ENCODE data around the gene EPB41.

Gene EPB41

DNA sequence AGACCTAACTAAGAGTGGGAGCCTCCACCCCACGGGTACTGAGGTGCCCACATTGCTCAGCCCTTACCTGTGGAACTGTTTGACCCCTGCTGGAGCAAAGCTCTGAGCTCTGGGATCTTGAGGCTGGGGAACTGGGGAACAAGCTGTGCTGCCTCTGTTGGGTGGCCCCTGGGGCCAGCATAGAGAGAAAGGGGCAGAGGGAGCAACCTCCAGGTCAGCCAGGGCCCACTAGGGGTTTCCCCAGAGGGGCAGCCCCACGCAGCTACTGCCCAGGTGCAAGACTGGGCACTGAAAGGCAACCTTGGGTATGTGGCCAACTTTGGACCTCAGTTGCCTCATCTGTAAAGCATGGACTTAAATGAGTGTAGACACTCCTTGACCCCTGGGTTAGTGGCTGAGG, 23.5 kb upstream of the EPB41 start:
- no peak for DNase-seq (ENCODE audit: low spot score)

DNA sequence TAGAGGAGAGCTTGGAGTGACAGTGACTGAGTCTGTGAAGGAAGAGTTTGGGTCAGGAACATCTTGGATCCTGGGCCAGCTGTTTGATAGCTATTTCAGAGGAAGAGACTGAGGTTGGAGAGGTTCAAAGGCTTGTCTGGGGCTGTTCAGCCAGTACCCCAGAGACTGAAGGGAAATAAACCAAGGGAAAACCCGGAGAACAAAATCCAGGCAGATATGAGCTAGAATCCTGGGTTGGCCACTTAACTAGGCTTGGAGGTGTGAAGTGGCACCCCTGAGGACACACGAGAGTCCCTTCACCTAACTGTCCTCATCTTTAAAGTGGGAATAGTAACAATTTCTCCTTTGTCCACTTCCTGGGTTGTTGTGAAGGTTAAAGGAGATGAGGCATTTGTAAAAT, 23.1 kb upstream of the EPB41 start:
- DNase-seq (ENCODE audit: low spot score): no peak

DNA sequence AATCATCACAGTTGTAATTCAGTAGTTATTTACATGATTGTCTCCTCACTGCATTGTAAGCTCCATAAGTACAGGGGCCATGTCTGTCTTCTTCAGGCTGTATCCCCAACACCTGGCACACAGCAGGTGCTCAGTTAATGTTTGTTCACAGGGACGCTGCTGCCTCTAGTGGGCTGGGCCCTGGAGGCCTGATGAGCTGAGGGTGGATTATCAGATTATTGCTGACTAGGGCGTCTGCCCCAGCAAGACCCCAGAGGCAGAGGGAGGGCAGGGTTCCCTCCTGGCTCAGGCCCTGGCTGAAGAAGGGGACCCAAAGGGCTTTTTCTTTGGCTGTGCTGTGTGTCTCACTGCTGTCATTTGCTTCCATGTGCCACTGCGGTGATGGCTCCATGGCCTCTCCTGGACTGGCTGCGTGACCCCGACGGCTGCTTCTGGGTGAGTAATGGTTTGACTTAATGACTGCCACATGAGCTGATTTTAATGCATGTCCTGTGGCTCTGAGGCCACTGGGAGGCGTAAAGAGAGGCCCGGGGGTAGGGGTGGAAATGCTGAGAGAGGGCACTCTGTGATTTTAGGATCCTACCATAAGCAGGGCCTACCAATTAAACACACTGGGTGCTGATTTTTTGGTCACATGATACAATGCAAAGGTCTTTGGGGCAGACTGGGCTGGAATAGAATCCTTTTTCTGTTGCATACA, 20.8 kb upstream of the EPB41 start:
- DNase-seq (ENCODE audit: low spot score): peak; percentile 24

DNA sequence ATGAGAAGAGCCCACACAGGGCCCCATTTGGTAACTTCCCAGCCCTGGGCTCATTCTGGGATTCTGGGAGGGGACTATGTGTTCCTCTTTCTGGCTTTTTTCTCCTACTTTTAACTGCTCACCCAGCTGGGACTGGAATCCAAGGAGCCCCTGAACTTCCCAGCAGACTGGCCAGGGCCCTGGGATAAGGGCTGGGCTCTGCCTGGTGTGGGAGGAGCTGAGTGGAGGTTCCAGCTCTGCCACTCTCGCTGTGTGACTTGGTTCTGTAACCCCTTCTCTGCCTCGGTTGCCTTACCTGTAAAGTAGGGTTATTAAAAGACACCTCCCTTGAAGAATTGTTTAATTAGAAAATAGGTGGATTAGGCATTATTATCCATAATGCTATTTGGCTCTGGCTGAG, 19.6 kb upstream of the EPB41 start:
- no peak for DNase-seq (ENCODE audit: low spot score)

DNA sequence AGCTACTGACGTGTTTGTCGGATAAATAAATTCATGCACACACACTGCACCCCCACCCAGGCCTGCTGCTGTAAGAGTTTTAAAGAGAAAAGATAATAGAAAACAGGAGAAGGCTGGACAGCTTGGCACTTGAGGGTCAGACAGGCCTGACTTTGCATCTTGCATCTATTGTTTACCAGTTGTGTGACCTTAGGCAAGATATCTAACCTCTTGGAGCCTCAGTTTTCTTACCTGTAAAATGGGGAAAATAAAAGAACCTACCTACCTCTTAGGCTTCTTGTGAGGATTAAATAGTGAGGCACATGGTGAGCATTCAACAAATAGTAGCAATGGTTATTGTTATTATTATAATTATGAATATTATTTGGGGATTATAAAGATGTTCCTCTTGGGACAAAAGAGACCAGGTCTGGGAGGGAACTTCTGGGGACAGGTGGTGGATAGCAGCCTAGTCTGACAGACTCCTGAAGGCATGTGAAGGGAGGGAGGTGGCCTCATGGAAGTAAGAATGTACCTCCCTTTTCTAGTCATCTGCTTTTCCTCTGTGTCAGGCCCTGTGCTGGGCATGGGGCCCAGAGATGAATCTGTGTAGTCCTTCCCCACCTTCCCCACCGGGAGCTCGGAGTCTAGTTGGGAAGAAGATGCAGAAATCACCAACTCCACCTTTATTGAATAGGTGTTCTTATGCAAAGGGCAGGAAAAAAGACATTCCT, 18.3 kb upstream of the EPB41 start:
- no peak for DNase-seq (ENCODE audit: low spot score)

DNA sequence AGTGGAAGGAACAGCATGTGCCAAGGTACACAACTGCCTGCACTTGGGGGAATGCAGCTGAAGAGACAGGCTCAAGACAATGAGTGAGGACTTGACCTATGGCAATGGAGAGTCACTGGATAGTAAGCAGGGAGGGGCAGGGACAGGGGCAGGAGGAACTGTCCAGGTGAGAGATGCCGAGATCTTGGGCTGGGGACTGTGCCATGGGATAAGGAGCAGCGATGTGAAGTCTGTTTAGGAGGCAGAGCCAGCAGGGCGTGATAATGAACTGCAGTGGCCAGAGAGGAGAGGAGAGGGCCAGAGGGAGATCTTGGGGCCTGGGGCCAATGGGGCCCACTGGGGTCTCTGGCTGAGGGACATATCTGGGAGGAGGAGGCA, 17.8 kb upstream of the EPB41 start:
- no peak for DNase-seq (ENCODE audit: low spot score)

DNA sequence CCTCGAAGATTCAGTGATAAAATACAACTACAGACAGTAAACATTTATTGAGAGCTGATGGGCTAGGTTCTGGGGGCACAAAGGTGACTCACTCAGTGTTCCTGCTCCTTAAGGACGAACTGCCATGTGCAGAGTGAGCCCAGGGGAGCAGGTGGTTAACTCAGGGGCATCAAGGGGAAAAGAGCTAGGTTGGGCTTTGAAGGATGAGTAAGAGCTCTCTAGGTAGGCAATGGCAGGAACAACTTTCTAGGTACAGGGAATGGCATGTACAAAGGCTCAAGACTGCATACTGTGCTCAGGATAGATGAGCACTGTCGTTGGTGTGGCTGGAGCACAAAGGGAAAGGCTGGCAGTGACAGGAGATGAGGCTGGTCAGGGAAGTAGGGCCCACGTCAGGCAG, 16.6 kb upstream of the EPB41 start:
- DNase-seq (ENCODE audit: low spot score): no peak

DNA sequence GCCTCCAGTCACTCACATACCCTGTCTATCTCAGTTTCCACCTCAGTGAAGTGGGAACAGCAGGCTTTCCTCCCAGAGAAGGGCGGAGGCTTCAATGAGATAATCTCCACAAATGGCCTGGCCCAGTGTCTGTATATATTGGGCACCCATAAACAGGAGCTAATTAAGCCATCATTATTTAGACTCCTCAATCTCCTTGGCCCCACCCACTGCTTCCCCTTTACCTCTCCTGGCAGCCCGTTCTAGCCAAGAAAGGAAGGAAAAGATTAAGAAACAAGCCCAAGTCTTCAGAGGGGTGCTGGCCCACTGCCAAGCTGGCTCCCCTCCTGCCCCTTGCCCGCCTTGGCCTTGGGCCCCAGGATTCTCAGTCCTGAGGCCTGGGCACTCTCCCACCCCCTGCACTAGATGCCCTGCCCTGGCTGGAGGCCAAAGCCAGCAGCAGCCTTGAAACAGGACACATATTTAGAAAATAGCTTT, 15.9 kb upstream of the EPB41 start:
- DNase-seq (ENCODE audit: low spot score): no peak

DNA sequence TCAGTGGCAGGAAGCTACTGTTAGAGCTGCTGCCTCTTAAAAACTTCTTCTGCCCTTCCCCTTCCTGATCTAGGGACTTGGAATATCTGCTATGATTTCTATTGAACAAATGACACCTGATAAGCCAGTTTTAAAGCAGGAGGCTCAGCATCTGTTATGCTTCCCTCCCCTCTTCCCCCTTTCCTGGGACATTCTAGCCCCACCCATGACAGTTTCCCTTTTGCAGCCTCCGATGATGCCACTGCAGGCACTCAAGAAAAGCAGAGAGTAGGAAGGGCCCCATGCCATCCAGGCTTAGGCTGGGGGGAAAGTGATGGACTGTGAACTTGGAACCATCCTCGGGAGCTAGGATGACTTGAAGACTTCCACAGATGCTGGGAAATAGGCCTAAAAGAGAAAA, 15.1 kb upstream of the EPB41 start:
- no peak for DNase-seq (ENCODE audit: low spot score)

DNA sequence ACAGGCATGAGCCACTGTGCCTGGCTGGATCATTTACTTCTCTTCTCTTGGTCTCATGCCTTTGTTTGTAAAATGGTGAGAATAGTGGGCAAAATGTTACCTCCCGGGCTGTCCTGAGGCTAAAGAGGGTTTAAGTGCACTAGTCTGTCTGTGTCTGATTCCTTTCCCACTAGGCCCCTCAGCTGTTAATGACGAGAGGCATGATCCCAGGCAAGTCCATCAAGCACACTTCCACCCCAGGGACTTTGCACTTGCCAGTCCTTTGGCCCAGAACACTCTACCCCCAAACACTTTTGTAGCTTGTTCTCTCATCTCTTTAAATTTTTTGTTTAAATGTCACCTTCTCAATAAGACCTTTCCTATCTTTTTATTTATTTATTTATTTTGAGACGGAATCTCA, 13.8 kb upstream of the EPB41 start:
- DNase-seq (ENCODE audit: low spot score): no peak

DNA sequence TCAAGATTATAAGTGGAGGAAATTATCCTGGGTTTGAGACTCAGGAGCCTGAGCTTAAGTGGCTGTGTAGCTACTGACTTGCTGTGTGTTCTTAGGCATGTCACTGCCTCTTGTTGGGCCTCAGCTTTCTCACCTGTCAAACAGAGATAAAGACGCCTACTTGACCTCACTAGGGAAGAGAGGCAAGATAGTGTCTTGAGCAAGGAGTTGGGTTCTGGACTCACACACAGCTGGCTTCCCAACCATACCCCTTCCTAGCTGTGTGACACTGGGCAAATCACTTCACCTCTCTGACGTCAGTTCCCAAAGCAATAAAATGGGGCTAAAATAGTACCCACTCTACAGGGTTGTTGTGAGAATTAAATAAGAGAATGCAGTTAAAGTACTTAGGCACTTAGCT, 11.6 kb upstream of the EPB41 start:
- DNase-seq (ENCODE audit: low spot score): no peak

DNA sequence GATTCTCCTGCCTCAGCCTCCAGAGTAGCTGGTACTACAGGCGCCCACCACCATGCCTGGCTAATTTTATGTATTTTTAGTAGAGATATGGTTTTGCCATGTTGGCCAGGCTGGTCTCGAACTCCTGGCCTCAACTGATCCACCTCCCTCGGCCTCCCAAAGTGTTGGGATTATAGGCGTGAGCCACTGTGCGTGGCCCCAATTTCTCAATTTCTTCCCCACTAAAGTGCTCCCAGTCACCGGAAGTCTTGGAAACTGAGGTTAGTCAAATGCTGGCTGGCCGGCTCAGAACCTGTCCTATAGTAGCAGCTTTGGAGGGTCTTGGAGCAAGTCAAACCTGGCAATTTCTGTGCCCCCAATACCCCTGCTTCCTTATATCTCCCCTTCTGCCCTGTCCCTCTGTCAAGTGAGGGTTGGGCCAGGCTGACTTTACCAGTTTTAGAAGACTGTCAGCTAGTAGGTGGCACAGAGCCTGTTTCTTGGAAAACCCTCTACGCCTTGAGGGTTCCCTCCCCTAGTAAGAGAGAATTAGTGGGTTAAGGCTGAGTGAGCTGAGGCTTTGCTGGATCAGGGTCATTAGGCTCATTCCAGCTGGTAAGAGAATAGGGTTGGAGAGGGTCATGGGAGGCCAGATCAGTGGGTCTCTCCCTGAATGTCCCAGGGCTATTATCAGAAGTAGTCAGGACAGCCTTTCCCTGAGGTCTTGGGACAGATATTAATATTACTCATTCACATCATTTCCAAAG, 8.3 kb upstream of the EPB41 start:
- DNase-seq (ENCODE audit: low spot score): no peak

DNA sequence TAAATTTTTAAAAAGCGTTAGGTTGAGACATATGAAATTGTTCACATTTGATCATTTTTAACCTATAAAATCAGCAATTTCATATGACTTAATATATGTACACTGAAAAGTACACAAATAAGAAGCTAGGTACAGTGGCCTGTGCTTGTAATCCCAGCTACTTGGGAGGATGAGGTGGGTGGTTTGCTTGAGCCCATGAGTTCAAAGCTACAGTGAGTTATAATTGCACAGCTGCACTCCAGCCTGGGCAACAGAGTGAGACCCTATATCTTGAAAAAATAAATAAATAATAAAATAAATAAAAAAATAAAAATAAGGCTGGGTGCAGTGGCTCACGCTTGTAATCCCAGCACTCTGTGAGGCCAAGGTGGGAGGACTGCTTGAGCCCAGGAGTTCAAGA, 5.2 kb upstream of the EPB41 start:
- DNase-seq (ENCODE audit: low spot score): no peak

DNA sequence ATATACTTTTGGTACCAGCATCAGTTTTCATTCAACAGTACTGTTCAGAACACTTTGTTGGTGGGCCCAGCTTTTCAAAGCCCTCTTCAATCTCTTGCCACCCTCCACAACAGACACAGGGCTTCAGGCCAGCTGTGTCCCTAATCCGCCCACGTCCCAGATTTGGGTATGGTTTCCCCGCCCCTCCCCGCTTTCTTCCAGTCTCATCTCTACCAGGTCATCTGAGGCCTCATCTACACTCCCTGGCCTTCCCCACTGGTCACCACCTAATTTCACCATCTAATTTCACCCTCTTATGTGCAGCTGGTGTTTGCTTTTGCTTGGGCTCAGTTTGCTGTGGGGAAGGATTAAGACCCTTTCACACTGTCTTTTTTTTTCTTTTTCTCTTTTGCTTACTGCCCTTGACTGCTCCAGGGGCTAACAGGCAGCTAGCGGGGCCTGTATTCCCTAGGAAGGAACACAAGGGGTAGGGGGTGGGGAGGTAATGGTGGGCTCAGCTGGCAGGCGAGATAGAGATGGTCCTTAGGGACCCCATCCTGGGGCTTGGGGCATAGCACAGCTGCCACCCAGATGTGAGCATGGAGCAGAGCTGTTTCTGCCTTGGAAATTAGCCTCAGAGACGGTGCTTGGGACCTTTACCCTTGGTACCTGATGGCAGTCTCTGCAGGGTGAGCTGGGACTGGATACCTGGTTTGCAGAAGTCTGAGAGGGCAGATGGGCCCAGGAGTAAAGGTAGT, 3.8 kb upstream of the EPB41 start:
- no peak for DNase-seq (ENCODE audit: low spot score)

DNA sequence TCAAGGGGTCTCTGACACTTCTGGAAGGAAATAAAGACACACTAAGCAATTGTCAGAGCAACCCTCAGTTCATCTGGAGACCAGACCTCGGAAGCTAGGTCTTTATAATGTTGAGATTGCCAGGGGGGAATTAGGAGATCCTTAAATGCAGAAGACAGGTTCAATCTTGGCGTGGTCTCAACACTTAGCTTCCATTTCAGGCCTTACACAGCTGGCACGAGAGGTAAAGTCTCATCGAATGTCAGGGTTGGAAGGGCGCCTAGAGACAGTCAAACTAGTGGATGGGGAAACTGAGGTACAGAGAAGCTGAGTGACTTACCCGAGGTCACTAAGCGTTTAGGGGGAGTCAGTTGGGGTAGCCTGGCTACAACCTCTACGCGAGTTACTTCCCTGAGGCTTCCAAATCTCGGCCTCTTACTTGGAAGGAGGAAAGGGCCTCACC, 562 bp upstream of the EPB41 start:
- no peak for DNase-seq (ENCODE audit: low spot score)

DNA sequence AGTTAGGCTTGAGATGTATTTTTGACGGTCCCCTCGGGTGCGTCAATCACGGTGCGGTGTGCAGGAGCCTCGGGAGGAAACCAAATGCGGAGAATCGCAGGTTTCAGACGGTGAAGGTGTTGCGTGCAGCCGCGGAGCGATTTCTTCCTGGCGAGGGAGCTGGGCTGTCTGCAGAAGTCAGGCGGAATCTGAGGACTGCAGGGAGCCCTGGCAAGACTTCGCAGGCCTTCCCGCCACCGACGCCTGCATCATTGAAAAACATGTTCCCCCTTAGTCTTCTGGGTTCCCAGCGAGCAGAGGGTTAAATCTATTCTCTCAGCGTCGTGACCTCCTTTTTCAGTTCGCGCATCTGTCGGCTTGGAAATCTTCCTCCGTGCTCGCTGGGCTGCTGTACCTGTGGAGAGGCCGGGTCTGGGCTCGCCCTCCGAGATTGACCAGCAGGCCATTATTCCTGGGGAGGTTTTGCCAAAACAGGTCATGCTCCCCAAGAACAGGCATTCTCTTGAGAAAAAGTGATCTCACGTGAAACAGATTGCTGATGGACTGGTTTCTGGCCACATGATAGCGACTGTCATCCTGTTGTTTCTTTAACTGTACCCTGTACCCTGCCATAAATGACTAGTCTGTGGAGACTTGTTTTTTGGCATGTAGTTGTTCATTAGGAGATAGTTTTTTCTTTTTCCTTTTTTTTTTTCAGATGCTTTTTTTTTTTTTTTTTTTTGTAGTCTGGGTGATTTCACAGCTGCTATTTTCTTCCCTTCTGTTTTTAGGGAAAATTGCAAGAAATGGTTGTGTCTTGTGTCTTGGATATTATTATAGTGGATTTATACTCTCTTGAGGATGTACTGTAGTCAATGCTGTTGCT, 894 bp downstream of the EPB41 start:
- peak; percentile 45 for DNase-seq (ENCODE audit: low spot score)

DNA sequence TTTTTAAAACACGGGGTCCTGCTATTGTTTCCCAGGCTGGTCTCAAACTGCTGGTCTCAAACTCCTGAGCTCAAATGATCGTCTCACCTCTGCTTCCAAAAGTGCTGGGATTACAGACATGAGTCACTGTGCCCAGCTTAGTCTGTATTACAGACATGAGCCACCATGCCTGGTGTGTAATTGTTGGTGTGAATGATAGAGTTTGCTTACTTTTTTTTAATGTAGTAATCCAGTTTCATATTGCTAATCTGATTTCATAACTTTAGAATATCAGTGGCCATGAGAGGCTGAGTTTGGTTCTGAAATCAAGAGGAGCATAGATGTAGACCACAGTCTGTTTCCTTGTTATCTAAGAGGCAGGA, 3.4 kb downstream of the EPB41 start:
- peak; percentile 38 for DNase-seq (ENCODE audit: low spot score)

DNA sequence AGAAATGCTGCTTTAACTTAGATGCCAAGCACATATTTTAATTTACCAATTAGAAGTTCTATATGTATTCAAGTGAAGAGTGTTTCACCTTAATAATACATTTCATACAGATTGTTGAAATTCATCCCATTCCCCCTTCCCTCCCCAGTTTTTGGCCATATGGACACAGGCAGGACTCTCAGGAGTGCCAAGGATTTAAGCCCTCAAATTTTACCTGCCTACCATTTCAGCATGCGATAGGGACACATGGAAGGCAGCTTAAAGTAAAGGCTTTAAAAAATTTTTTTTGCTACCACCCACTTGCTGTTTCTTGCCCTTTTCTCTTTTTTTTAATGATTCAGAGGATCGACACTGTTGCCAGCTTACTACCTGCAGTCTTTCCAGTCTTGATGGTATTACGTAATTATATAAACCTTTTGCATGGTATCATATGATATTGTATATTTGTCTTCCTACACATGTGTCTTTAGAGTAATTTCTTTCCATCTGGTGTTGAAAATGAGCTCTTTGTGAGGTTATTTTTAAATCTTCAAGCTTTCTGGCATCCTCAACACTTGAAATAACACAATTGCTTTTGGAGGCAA, 7.0 kb downstream of the EPB41 start:
- no peak for DNase-seq (ENCODE audit: low spot score)

DNA sequence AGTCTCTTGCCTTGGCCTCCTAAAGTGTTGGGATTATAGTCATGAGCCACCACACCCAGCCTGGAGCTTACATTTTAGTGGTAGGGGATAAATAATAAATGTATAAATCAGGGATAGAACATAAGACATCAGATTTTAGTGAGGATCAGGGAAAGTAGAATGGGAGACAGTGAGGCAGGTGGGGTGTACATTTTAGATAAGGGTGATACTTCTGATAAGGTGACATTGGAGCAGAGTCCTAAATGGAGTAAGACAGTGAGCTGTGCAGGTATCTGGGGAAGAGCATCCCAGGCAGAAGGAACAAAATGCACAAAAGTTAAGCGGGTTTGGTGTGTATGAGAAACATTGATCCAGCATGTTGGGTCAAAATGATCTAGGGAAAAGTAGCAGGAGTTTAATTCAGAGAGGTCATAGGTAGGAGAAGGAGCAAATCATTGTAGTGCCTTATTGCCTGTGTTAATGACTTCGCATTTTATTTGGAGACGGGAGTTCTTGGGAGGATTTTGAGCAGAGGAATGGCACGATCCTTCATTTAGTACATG, 11.1 kb downstream of the EPB41 start:
- DNase-seq (ENCODE audit: low spot score): no peak

DNA sequence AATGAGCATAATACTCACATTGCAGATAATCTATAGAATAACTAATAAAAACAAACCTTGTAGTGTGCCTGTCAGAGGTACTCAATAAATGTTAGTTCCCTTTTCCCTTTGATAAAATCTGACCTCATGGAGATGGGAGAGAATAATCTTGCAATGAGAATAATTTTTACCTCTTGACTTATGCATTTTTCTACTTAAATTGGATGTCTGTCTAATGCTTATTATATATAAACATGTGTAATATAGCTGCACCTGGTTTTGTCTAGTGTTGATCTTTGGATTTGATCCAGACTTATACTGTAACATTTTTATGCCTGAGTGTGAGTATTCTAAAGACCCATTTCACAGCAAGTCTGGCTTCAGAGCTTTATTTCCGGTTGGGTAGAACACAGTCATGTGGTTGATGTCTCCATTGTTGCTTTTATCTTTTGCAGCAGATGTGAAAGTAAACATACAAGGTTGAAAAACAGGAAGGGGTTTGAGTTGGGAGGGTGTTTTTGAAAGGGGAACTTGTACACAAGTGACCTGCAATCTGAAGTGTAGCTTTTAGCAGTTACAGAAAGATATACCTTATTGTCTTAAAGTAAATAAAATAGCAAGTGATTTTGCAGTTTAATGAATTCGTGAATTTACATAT, 12.4 kb downstream of the EPB41 start:
- peak; percentile 83 for DNase-seq (ENCODE audit: low spot score)

Data from CD4-positive, alpha-beta T cell treated with Interleukin-2 at 100 ng/mL for 4 hours (primary cell).